ENCODE data around the gene HSPG2. TPM values are rescaled to one million over a fixed set of nuclear protein-coding genes. Genes with fewer than 3 reads are reported as not detected.

HSPG2 gene
- total RNA-seq, 2 experiments from 2014 or later = 1.6 to 4.7 TPM

GRCh38 chr1:21833392-21833976 is 103.6 kb downstream of the HSPG2 start:
- Histone ChIP-seq H2AFZ (ENCODE audit: low read length) (no peak overlapping the region), H3K36me3 (ENCODE audit: insufficient read depth, low read length) (no peaks in the 10 kb centered on the region), H3K4me1 (ENCODE audit: insufficient read depth, low read length, poor library complexity, severe bottlenecking) (no peaks in the 10 kb centered on the region), H3K4me2 (ENCODE audit: low read length) (no peak overlapping the region), H3K9me2 (ENCODE audit: insufficient read depth, low read length) (no peaks in the 10 kb centered on the region), H3K4me3 (ENCODE audit: low read depth, low read length, poor library complexity, severe bottlenecking) (no peak overlapping the region), H3K9me3 (ENCODE audit: low read length) (no peaks in the 10 kb centered on the region), H4K20me1 (ENCODE audit: insufficient read depth, low read length) (no peaks in the 10 kb centered on the region), H3K27ac (ENCODE audit: low read depth, low read length, poor library complexity, severe bottlenecking) (no peak overlapping the region), H3K79me2 (ENCODE audit: insufficient read depth, low read depth, low read length) (no peaks in the 10 kb centered on the region)
- POLR2A ChIA-PET = no interaction called here
- CTCF ChIA-PET (ENCODE audit: unreplicated experiment) = no interaction called here
- no peak for DNase-seq (ENCODE audit: low spot score)
- TF ChIP-seq EZH2phosphoT487 (IDR thresholded peaks at IDR 0.05; ENCODE audit: borderline replicate concordance, low read depth, low read length) (no peak), CTCF (conservative IDR thresholded peaks at IDR 0.05; ENCODE audit: low read length) (no peak)
- BruUV-seq (replicated peaks) = no TSS peak
- intact Hi-C loops (cut with micrococcal nuclease; ENCODE audit: unreplicated experiment) = no loop called here

DNA sequence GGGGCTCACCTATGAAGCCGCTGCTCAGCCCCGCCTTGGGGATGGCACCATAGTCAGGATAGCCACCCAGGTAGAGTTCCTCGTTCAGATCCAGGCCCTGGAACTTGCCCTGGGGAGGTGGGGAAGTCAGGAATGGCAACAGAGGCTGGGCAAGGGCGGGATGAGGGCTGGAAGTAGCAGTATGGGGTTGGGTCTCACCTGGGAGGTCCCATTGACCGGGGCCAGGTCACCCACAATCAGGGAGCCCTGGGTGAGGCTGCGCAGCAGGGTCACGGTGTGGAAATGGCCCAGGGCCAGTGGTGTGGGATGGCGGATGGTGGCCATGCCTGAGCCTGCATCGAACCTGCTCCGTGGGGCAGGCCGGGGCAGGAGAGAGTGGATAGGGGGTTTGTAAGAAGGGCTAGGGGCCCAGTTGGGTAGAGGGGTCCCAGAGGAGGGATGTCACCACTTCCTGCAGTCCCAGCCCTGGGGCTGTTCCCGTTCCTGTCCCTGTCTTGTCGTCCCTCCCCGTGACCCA is 105.6 kb downstream of the HSPG2 start:
- ChIA-PET CTCF (ENCODE audit: unreplicated experiment) (no interaction called here), POLR2A (no interaction called here)
- TF ChIP-seq EZH2phosphoT487 (IDR thresholded peaks at IDR 0.05; ENCODE audit: borderline replicate concordance, low read depth, low read length) (no peak), CTCF (conservative IDR thresholded peaks at IDR 0.05; ENCODE audit: low read length) (no peak)
- Histone ChIP-seq H4K20me1 (ENCODE audit: insufficient read depth, low read length) (no peaks in the 10 kb centered on the region), H3K79me2 (ENCODE audit: insufficient read depth, low read depth, low read length) (no peaks in the 10 kb centered on the region), H3K9me2 (ENCODE audit: insufficient read depth, low read length) (no peaks in the 10 kb centered on the region), H2AFZ (ENCODE audit: low read length) (no peak overlapping the region), H3K4me2 (ENCODE audit: low read length) (no peak overlapping the region), H3K4me3 (ENCODE audit: low read depth, low read length, poor library complexity, severe bottlenecking) (no peak overlapping the region), H3K27ac (ENCODE audit: low read depth, low read length, poor library complexity, severe bottlenecking) (no peak overlapping the region), H3K36me3 (ENCODE audit: insufficient read depth, low read length) (no peaks in the 10 kb centered on the region), H3K4me1 (ENCODE audit: insufficient read depth, low read length, poor library complexity, severe bottlenecking) (no peaks in the 10 kb centered on the region), H3K9me3 (ENCODE audit: low read length) (no peaks in the 10 kb centered on the region)
- intact Hi-C loops (cut with micrococcal nuclease; ENCODE audit: unreplicated experiment) = no loop called here
- no TSS peak for BruUV-seq (replicated peaks)
- no peak for DNase-seq (ENCODE audit: low spot score)

GRCh38 chr1:21830792-21831453 is 106.2 kb downstream of the HSPG2 start:
- H3K9me2 ChIP-seq (ENCODE audit: insufficient read depth, low read length) = no peaks in the 10 kb centered on the region
- TF ChIP-seq EZH2phosphoT487 (IDR thresholded peaks at IDR 0.05; ENCODE audit: borderline replicate concordance, low read depth, low read length) (no peak), CTCF (conservative IDR thresholded peaks at IDR 0.05; ENCODE audit: low read length) (no peak)
- ChIA-PET POLR2A (no interaction called here), CTCF (ENCODE audit: unreplicated experiment) (no interaction called here)
- no peak overlapping the region for H3K4me2 ChIP-seq (ENCODE audit: low read length)
- H4K20me1 ChIP-seq (ENCODE audit: insufficient read depth, low read length) = no peaks in the 10 kb centered on the region
- H3K9me3 ChIP-seq (ENCODE audit: low read length) = no peaks in the 10 kb centered on the region
- intact Hi-C loops (cut with micrococcal nuclease; ENCODE audit: unreplicated experiment) = no loop called here
- no peak overlapping the region for H3K4me3 ChIP-seq (ENCODE audit: low read depth, low read length, poor library complexity, severe bottlenecking)
- H2AFZ ChIP-seq (ENCODE audit: low read length) = no peak overlapping the region
- H3K27ac ChIP-seq (ENCODE audit: low read depth, low read length, poor library complexity, severe bottlenecking) = no peak overlapping the region
- H3K79me2 ChIP-seq (ENCODE audit: insufficient read depth, low read depth, low read length) = no peaks in the 10 kb centered on the region
- BruUV-seq (replicated peaks) = no TSS peak
- H3K4me1 ChIP-seq (ENCODE audit: insufficient read depth, low read length, poor library complexity, severe bottlenecking) = no peaks in the 10 kb centered on the region
- no peak for DNase-seq (ENCODE audit: low spot score)
- H3K36me3 ChIP-seq (ENCODE audit: insufficient read depth, low read length) = no peaks in the 10 kb centered on the region
